ENCODE data around the gene TP53TG5.

Gene TP53TG5

GRCh38 chr20:45410887-45411286, 32.8 kb upstream of the TP53TG5 start:
- no peak for DNase-seq (ENCODE audit: low spot score in 2 of 2)
- H3K36me3 Mint-ChIP-seq (ENCODE audit: insufficient read depth) = peaks cover 6% of the 10 kb centered on the region
- no peak overlapping the region for H3K27ac Mint-ChIP-seq (ENCODE audit: low read depth)
- peaks cover 15% of the 10 kb centered on the region for H3K4me1 Mint-ChIP-seq
- H3K9me3 Mint-ChIP-seq = no peaks in the 10 kb centered on the region
- no peak for ATAC-seq (replicated peaks; ENCODE audit: extremely low read depth, poor library complexity, severe bottlenecking)
- no peak overlapping the region for H3K4me3 Mint-ChIP-seq
- H3K27me3 Mint-ChIP-seq = no peaks in the 10 kb centered on the region

- H3K27ac Mint-ChIP-seq (ENCODE audit: low read depth) = no peak overlapping the region
- H3K9me3 Mint-ChIP-seq = no peaks in the 10 kb centered on the region
Observed at GRCh38 chr20:45409521-45410272, 31.6 kb upstream of the TP53TG5 start.

GRCh38 chr20:45408646-45409213, 30.6 kb upstream of the TP53TG5 start:
- H3K27ac Mint-ChIP-seq (ENCODE audit: low read depth) = no peak overlapping the region
- H3K27me3 Mint-ChIP-seq = no peaks in the 10 kb centered on the region
- no peak overlapping the region for H3K4me3 Mint-ChIP-seq
- H3K4me1 Mint-ChIP-seq = peaks cover 17% of the 10 kb centered on the region
- ATAC-seq (replicated peaks; ENCODE audit: extremely low read depth, poor library complexity, severe bottlenecking) (no peak), DNase-seq (ENCODE audit: low spot score in 2 of 2) (no peak)
- H3K36me3 Mint-ChIP-seq (ENCODE audit: insufficient read depth) = peaks cover 9% of the 10 kb centered on the region
- no peaks in the 10 kb centered on the region for H3K9me3 Mint-ChIP-seq

More at GRCh38 chr20:45409521-45410272, 31.6 kb upstream of the TP53TG5 start:
- no peak for DNase-seq (ENCODE audit: low spot score in 2 of 2)
- no peak for ATAC-seq (replicated peaks; ENCODE audit: extremely low read depth, poor library complexity, severe bottlenecking)
- H3K36me3 Mint-ChIP-seq (ENCODE audit: insufficient read depth) = peaks cover 9% of the 10 kb centered on the region
- peaks cover 15% of the 10 kb centered on the region for H3K4me1 Mint-ChIP-seq
- H3K4me3 Mint-ChIP-seq = no peak overlapping the region
- H3K27me3 Mint-ChIP-seq = no peaks in the 10 kb centered on the region

- Mint-ChIP-seq H3K9me3 (no peaks in the 10 kb centered on the region), H3K36me3 (ENCODE audit: insufficient read depth) (peaks cover 5% of the 10 kb centered on the region), H3K27ac (ENCODE audit: low read depth) (peak within 1 kb of the TSS; percentile 83), H3K4me3 (peak within 1 kb of the TSS; percentile 82), H3K27me3 (no peaks in the 10 kb centered on the region), H3K4me1 (peaks cover 17% of the 10 kb centered on the region)
- no peak for DNase-seq (ENCODE audit: low spot score in 2 of 2)
- ATAC-seq (replicated peaks; ENCODE audit: extremely low read depth, poor library complexity, severe bottlenecking) = no peak
Observed at GRCh38 chr20:45407783-45408645, 29.9 kb upstream of the TP53TG5 start, which contains the start of gene DBNDD2. Gene DBNDD2 (plus strand): TSS chr20:45408289. CDS start chr20:45408468, 179 bp downstream.

- Mint-ChIP-seq H3K27me3 (no peaks in the 10 kb centered on the region), H3K4me1 (peaks cover 17% of the 10 kb centered on the region), H3K9me3 (no peaks in the 10 kb centered on the region), H3K4me3 (peak overlapping the region; percentile 82), H3K36me3 (ENCODE audit: insufficient read depth) (peaks cover 4% of the 10 kb centered on the region), H3K27ac (ENCODE audit: low read depth) (peak overlapping the region; percentile 83)
- DNase-seq (ENCODE audit: low spot score in 2 of 2) = no peak
- no peak for ATAC-seq (replicated peaks; ENCODE audit: extremely low read depth, poor library complexity, severe bottlenecking)
Observed at GRCh38 chr20:45407067-45407745, 29.1 kb upstream of the TP53TG5 start.

- Mint-ChIP-seq H3K27me3 (no peaks in the 10 kb centered on the region), H3K4me3 (peak overlapping the region; percentile 82), H3K4me1 (peaks cover 17% of the 10 kb centered on the region), H3K27ac (ENCODE audit: low read depth) (peak overlapping the region; percentile 83), H3K9me3 (no peaks in the 10 kb centered on the region), H3K36me3 (ENCODE audit: insufficient read depth) (peaks cover 7% of the 10 kb centered on the region)
- peak; percentile 49 for ATAC-seq (replicated peaks; ENCODE audit: extremely low read depth, poor library complexity, severe bottlenecking)
- no peak for DNase-seq (ENCODE audit: low spot score in 2 of 2)
Observed at GRCh38 chr20:45406260-45407066, 28.3 kb upstream of the TP53TG5 start.

GRCh38 chr20:45405571-45406259, 27.6 kb upstream of the TP53TG5 start:
- Mint-ChIP-seq H3K4me1 (peaks cover 17% of the 10 kb centered on the region), H3K36me3 (ENCODE audit: insufficient read depth) (peaks cover 7% of the 10 kb centered on the region), H3K27me3 (no peaks in the 10 kb centered on the region), H3K9me3 (no peaks in the 10 kb centered on the region), H3K27ac (ENCODE audit: low read depth) (no peak overlapping the region), H3K4me3 (peak overlapping the region; percentile 82)
- peak; percentile 22 for ATAC-seq (replicated peaks; ENCODE audit: extremely low read depth, poor library complexity, severe bottlenecking)
- DNase-seq (ENCODE audit: low spot score in 2 of 2) = no peak

GRCh38 chr20:45404438-45404837, 26.3 kb upstream of the TP53TG5 start:
- Mint-ChIP-seq H3K27me3 (no peaks in the 10 kb centered on the region), H3K36me3 (ENCODE audit: insufficient read depth) (peaks cover 7% of the 10 kb centered on the region), H3K4me3 (peak overlapping the region; percentile 82), H3K9me3 (no peaks in the 10 kb centered on the region), H3K4me1 (peaks cover 17% of the 10 kb centered on the region), H3K27ac (ENCODE audit: low read depth) (no peak overlapping the region)
- ATAC-seq (replicated peaks; ENCODE audit: extremely low read depth, poor library complexity, severe bottlenecking) (no peak), DNase-seq (ENCODE audit: low spot score in 2 of 2) (no peak)

GRCh38 chr20:45402946-45403345, 24.8 kb upstream of the TP53TG5 start:
- Mint-ChIP-seq H3K36me3 (ENCODE audit: insufficient read depth) (peaks cover 7% of the 10 kb centered on the region), H3K4me1 (peaks cover 17% of the 10 kb centered on the region), H3K4me3 (no peak overlapping the region), H3K9me3 (no peaks in the 10 kb centered on the region), H3K27ac (ENCODE audit: low read depth) (no peak overlapping the region), H3K27me3 (no peaks in the 10 kb centered on the region)
- no peak for ATAC-seq (replicated peaks; ENCODE audit: extremely low read depth, poor library complexity, severe bottlenecking)
- no peak for DNase-seq (ENCODE audit: low spot score in 2 of 2)

- DNase-seq (ENCODE audit: low spot score in 2 of 2) (no peak), ATAC-seq (replicated peaks; ENCODE audit: extremely low read depth, poor library complexity, severe bottlenecking) (no peak)
- no peaks in the 10 kb centered on the region for H3K9me3 Mint-ChIP-seq
- H3K36me3 Mint-ChIP-seq (ENCODE audit: insufficient read depth) = peaks cover 8% of the 10 kb centered on the region
- no peak overlapping the region for H3K27ac Mint-ChIP-seq (ENCODE audit: low read depth)
- no peaks in the 10 kb centered on the region for H3K27me3 Mint-ChIP-seq
- H3K4me3 Mint-ChIP-seq = no peak overlapping the region
- H3K4me1 Mint-ChIP-seq = peaks cover 10% of the 10 kb centered on the region
Observed at GRCh38 chr20:45400346-45401031, 22.4 kb upstream of the TP53TG5 start.

- Mint-ChIP-seq H3K9me3 (no peaks in the 10 kb centered on the region), H3K4me3 (no peak overlapping the region), H3K36me3 (ENCODE audit: insufficient read depth) (peaks cover 10% of the 10 kb centered on the region), H3K27ac (ENCODE audit: low read depth) (no peak overlapping the region), H3K27me3 (no peaks in the 10 kb centered on the region), H3K4me1 (no peaks in the 10 kb centered on the region)
- DNase-seq (ENCODE audit: low spot score in 2 of 2) (no peak), ATAC-seq (replicated peaks; ENCODE audit: extremely low read depth, poor library complexity, severe bottlenecking) (no peak)
Observed at GRCh38 chr20:45399018-45399417, 20.9 kb upstream of the TP53TG5 start.

Measured in central memory CD8-positive, alpha-beta T cell (primary cell).